IMR-90 (cell line): Measurements from ENCODE around the gene MAPRE3. TPM values are rescaled to one million over a fixed set of nuclear protein-coding genes. Genes with fewer than 3 reads are reported as not detected.

ENCODE experiments used
- ATAC-seq: fragments of 200-7000 bp; cut with Tn5 transposase; 2 replicates; pipeline ENCODE4 v1.9.1; 2020; ENCODE audit warnings: low read depth, mild to moderate bottlenecking, moderate library complexity
- BruUV-seq: library from RNA; stranded (reverse); fragments of 400-500 nt; replicated peaks from 2 replicates; lab custom pipeline; 2021; lab: Mats Ljungman, UMichigan
- CTCF ChIA-PET: fragments of 300-600 bp; formaldehyde crosslinking; extraction: SDS; loops from one replicate; lab custom pipeline; 2021; ENCODE audit warnings: antibody characterized with exemption; lab: Yijun Ruan, JAX
- POLR2A ChIA-PET: fragments of 300-600 bp; sonication (Branson Sonifier 250); formaldehyde crosslinking; loops from one replicate; lab custom pipeline; 2022; ENCODE audit warnings: antibody characterized with exemption; ENCODE audit not compliant: unreplicated experiment; lab: Charles Lee
- DNase-seq: peaks from one replicate; pipeline ENCODE4 v3.0.0; 2013
- H2AFZ ChIP-seq: replicated peaks from 2 replicates; pipeline ENCODE3; 2013; ENCODE audit warnings: low read length, mild to moderate bottlenecking; ENCODE audit not compliant: poor library complexity
- H2AK5ac ChIP-seq: 2 replicates; pipeline ENCODE4 v1.6.1; 2013; ENCODE audit warnings: low read depth, low read length, inconsistent platforms
- H2AK9ac ChIP-seq: replicated peaks from 2 replicates; pipeline ENCODE3; 2013; ENCODE audit warnings: mild to moderate bottlenecking, low read depth, low read length, moderate library complexity; ENCODE audit not compliant: poor library complexity
- H2BK120ac ChIP-seq: 2 replicates; pipeline ENCODE4 v1.6.1; 2013; ENCODE audit warnings: low read depth, low read length, inconsistent platforms
- H2BK15ac ChIP-seq: 3 replicates; pipeline ENCODE4 v1.6.1; 2013; ENCODE audit warnings: low read depth, low read length, inconsistent platforms
- H2BK20ac ChIP-seq: 2 replicates; pipeline ENCODE4 v1.6.1; 2013; ENCODE audit warnings: low read depth, mild to moderate bottlenecking, inconsistent platforms, low read length, moderate library complexity
- H2BK5ac ChIP-seq: 2 replicates; pipeline ENCODE4 v1.6.1; 2013; ENCODE audit warnings: mild to moderate bottlenecking, low read depth, low read length, inconsistent platforms; ENCODE audit not compliant: poor library complexity, severe bottlenecking
- H3K14ac ChIP-seq: replicated peaks from 2 replicates; pipeline ENCODE4 v1.6.1; 2013; ENCODE audit warnings: low read depth, low read length, inconsistent platforms
- H3K18ac ChIP-seq: 2 replicates; pipeline ENCODE4 v1.6.1; 2013; ENCODE audit warnings: low read depth, low read length, control low read depth
- H3K23ac ChIP-seq: 2 replicates; pipeline ENCODE4 v1.6.1; 2013; ENCODE audit warnings: low read depth, low read length, inconsistent platforms
- H3K27ac ChIP-seq: 2 replicates; pipeline ENCODE4 v1.5.1; 2013; ENCODE audit warnings: mild to moderate bottlenecking, control low read depth, low read length; ENCODE audit not compliant: insufficient read depth
- H3K27me3 ChIP-seq: 2 replicates; pipeline ENCODE4 v1.6.1; 2013; ENCODE audit warnings: low read length; ENCODE audit not compliant: control insufficient read depth, insufficient read depth
- H3K36me3 ChIP-seq: 2 replicates; pipeline ENCODE4 v1.6.1; 2013; ENCODE audit warnings: low read length, mixed read lengths; ENCODE audit not compliant: control insufficient read depth, insufficient read depth
- H3K4ac ChIP-seq: 2 replicates; pipeline ENCODE4 v1.6.1; 2013; ENCODE audit warnings: low read depth, low read length, inconsistent platforms
- H3K4me1 ChIP-seq: 2 replicates; pipeline ENCODE4 v1.6.1; 2013; ENCODE audit warnings: low read length, mixed read lengths; ENCODE audit not compliant: control insufficient read depth, insufficient read depth
- H3K4me2 ChIP-seq: 2 replicates; pipeline ENCODE4 v1.6.1; 2013; ENCODE audit warnings: low read depth, mild to moderate bottlenecking, control low read depth, low read length, moderate library complexity
- H3K4me3 ChIP-seq: 2 replicates; pipeline ENCODE4 v1.5.1; 2013; ENCODE audit warnings: low read depth, mild to moderate bottlenecking, control low read depth, low read length, moderate library complexity; ENCODE audit not compliant: insufficient read depth
- H3K56ac ChIP-seq: 2 replicates; pipeline ENCODE4 v1.6.1; 2013; ENCODE audit warnings: low read length, inconsistent platforms; ENCODE audit not compliant: insufficient read depth; ENCODE audit errors: extremely low read depth
- H3K79me1 ChIP-seq, 2 experiments: 2 replicates each; pipeline ENCODE4 v1.6.1; 2013; ENCODE audit warnings: low read length in 2 of 2, inconsistent platforms in 1 of 2, low read depth in 1 of 2
- H3K9ac ChIP-seq: 2 replicates; pipeline ENCODE4 v1.6.1; 2013; ENCODE audit warnings: low read depth, low read length, control low read depth
- H3K9me1 ChIP-seq: 2 replicates; pipeline ENCODE4 v1.6.1; 2013; ENCODE audit warnings: low read length, inconsistent platforms; ENCODE audit not compliant: insufficient read depth
- H3K9me3 ChIP-seq: 2 replicates; pipeline ENCODE4 v1.6.1; 2013; ENCODE audit warnings: low read length; ENCODE audit not compliant: control insufficient read depth, insufficient read depth
- H4K20me1 ChIP-seq: 2 replicates; pipeline ENCODE4 v1.6.1; 2013; ENCODE audit warnings: low read length, inconsistent platforms; ENCODE audit not compliant: insufficient read depth
- H4K5ac ChIP-seq: 2 replicates; pipeline ENCODE4 v1.6.1; 2013; ENCODE audit warnings: mild to moderate bottlenecking, low read depth, low read length, control low read depth
- H4K8ac ChIP-seq, 2 experiments: 2 replicates each; pipeline ENCODE4 v1.6.1; 2013; ENCODE audit warnings: low read depth in 2 of 2, low read length in 2 of 2, control low read depth in 1 of 2, inconsistent platforms in 1 of 2
- H4K91ac ChIP-seq: 2 replicates; pipeline ENCODE4 v1.6.1; 2013; ENCODE audit warnings: low read depth, low read length, inconsistent platforms; ENCODE audit not compliant: insufficient read depth
- CEBPB ChIP-seq: IDR thresholded peaks from 2 replicates; pipeline ENCODE4 v1.6.1; 2012; ENCODE audit warnings: low read depth, low read length, improper control_type of control experiment
- CHD1 ChIP-seq: IDR thresholded peaks from 2 replicates; pipeline ENCODE4 v1.6.1; 2012; ENCODE audit warnings: low read depth, low read length, improper control_type of control experiment
- MXI1 ChIP-seq: IDR thresholded peaks from 2 replicates; pipeline ENCODE4 v1.6.1; 2012; ENCODE audit warnings: low read depth, mild to moderate bottlenecking, low read length, moderate library complexity, borderline replicate concordance
- NFE2L2 ChIP-seq: fragments of 150-350 bp; IDR thresholded peaks from 2 replicates; pipeline ENCODE4 v1.6.1; 2016; ENCODE audit warnings: low read depth, mild to moderate bottlenecking, low read length
- RFX5 ChIP-seq: IDR thresholded peaks from 2 replicates; pipeline ENCODE4 v1.8.0; 2012; ENCODE audit warnings: low read depth, mild to moderate bottlenecking, low read length, moderate library complexity
- WGBS, 2 experiments: methylation state at CpG; one replicate each; pipeline versions ENCODE4 v1.1.5 to v1.1.7; 2013; ENCODE audit warnings: missing lambda C conversion rate in 2 of 2; ENCODE audit not compliant: insufficient read length in 1 of 2; ENCODE audit errors: extremely low coverage in 2 of 2; 5-methylcytosine and 5-hydroxymethylcytosine counted together
- dilution Hi-C: fragments of 300-500 bp; cut with HindIII; formaldehyde crosslinking; loops from one replicate; pipeline ENCODE4 v1.14.3; 2018; ENCODE audit warnings: low sequenced_read_pairs; ENCODE audit not compliant: unreplicated experiment
- in situ Hi-C: fragments of 300-500 bp; cut with MboI; formaldehyde crosslinking; loops from 3 replicates; pipeline ENCODE4 v1.14.3; 2019; ENCODE audit warnings: low sequenced_read_pairs, inconsistent platforms, mixed read lengths
- intact Hi-C: fragments of 100-400 bp; cut with micrococcal nuclease; formaldehyde crosslinking; loops from 2 replicates; pipeline ENCODE4 v1.10.0; 2022
- polyA plus RNA-seq, 3 experiments: library from polyadenylated mRNA; depleted of rRNA; stranded (reverse); fragments of >200 nt; gene quantifications; 2 replicates each; pipeline ENCODE4 v1.2.3, GENCODE V29; 2012; ENCODE audit warnings: low replicate concordance in 1 of 3
- total RNA-seq: library from RNA; depleted of rRNA; stranded (reverse); fragments of >200 nt; gene quantifications from 2 replicates; pipeline ENCODE4 v1.2.3, GENCODE V29; 2012

MAPRE3 gene
- total and polyA plus RNA-seq, 2 of the 4 experiments (the other 2 are of a cell fraction), result 1.8 to 20.3 TPM

GRCh38 chr2:27025281-27025800, 54.9 kb downstream of the MAPRE3 start:
- Histone ChIP-seq H4K20me1 (peaks cover 18% of the 10 kb centered on the region; the same call in 1 of the 2 replicates), H3K23ac (no peak overlapping the region), H3K9me1 (peaks cover 13% of the 10 kb centered on the region), H3K14ac (no peak overlapping the region), H2BK5ac (no peak overlapping the region), H3K9ac (no peak overlapping the region), H2BK20ac (no peak overlapping the region), H3K27ac (no peak overlapping the region), H3K4me2 (no peak overlapping the region), H2AK9ac (no peak overlapping the region), H2BK120ac (no peak overlapping the region), H3K4me3 (no peak overlapping the region), H4K5ac (no peak overlapping the region), H3K4me1 (peaks cover 10% of the 10 kb centered on the region; the same call in 1 of the 2 replicates), H3K18ac (no peak overlapping the region), H3K9me3 (no peaks in the 10 kb centered on the region), H4K91ac (no peak overlapping the region), H3K79me1 (peaks cover 19 to 46% of the 10 kb centered on the region in 2 experiments), H3K4ac (no peak overlapping the region), H4K8ac (no peak overlapping the region), H3K36me3 (peaks cover 44% of the 10 kb centered on the region), H2AFZ (no peak overlapping the region), H2AK5ac (no peak overlapping the region), H3K56ac (no peak overlapping the region), H3K27me3 (no peaks in the 10 kb centered on the region), H2BK15ac (no peak overlapping the region)
- dilution Hi-C loops, result no loop called here
- 95% methylated on average over 4 of the region's 13 CpGs; no CpG with 5 or more reads in 1 of the 2 experiments for WGBS, 2 experiments
- in situ Hi-C loops, result no loop called here
- ChIA-PET CTCF (interaction anchor here (0.8 kb wide), 1 partner anchor 9 kb away, joined by 3 read pairs; no protein-coding TSS in a partner anchor), POLR2A (no interaction called here)
- TF ChIP-seq CEBPB, result no peak
- no peak for TF ChIP-seq RFX5
- TF ChIP-seq NFE2L2, result no peak
- no peak for TF ChIP-seq CHD1
- TF ChIP-seq MXI1, result no peak
- intact Hi-C loops, result no loop called here
- no peak for ATAC-seq
- DNase-seq, result no peak
- BruUV-seq, result no TSS peak
